ENCODE measurements around the gene ACR. TPM values are rescaled to one million over a fixed set of nuclear protein-coding genes. Genes with fewer than 3 reads are reported as not detected.

Gene ACR
- total RNA-seq, 1 donor from 2014 or later: not detected

DNA sequence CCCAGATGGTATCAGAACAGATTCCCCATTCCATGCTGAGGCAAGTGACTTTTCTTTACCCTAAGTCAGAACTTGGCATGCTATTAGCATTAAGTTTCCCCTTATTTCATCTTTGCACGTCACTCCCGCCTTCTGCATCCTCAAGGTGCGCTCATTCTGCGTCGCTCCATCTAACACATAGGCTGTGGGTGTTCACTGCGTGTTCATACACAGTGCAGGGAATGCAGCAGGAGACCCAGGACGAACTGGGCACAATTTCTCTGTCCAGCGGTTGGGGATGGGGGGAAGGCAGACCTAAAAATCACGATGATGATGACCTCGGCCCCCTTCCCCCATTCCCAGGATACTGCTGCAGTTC lies 19.7 kb upstream of the ACR start:
- H3K27me3 Mint-ChIP-seq (ENCODE audit: low read depth, unreplicated experiment): peaks cover 60% of the 10 kb centered on the region
- H3K9ac ChIP-seq (ENCODE audit: low read length): no peak overlapping the region
- peaks cover 4% of the 10 kb centered on the region for H4K20me1 ChIP-seq (ENCODE audit: insufficient read depth, low read length)
- H3K4me1 Mint-ChIP-seq (ENCODE audit: low read depth, unreplicated experiment): no peaks in the 10 kb centered on the region
- H3K27ac Mint-ChIP-seq (ENCODE audit: unreplicated experiment): no peak overlapping the region
- no peaks in the 10 kb centered on the region for H3K79me2 ChIP-seq (ENCODE audit: insufficient read depth, low read length)
- peaks cover 8% of the 10 kb centered on the region for H3K9me3 Mint-ChIP-seq (ENCODE audit: unreplicated experiment)
- H3K36me3 Mint-ChIP-seq (ENCODE audit: low read depth, unreplicated experiment): peaks cover 37% of the 10 kb centered on the region
- H3K36me3 ChIP-seq (ENCODE audit: insufficient read depth, low read length): no peaks in the 10 kb centered on the region
- H3K9me3 ChIP-seq (ENCODE audit: insufficient read depth, low read depth, low read length): no peaks in the 10 kb centered on the region
- no peak overlapping the region for H3K4me3 Mint-ChIP-seq (ENCODE audit: unreplicated experiment)
- TF ChIP-seq, protein P1, sequence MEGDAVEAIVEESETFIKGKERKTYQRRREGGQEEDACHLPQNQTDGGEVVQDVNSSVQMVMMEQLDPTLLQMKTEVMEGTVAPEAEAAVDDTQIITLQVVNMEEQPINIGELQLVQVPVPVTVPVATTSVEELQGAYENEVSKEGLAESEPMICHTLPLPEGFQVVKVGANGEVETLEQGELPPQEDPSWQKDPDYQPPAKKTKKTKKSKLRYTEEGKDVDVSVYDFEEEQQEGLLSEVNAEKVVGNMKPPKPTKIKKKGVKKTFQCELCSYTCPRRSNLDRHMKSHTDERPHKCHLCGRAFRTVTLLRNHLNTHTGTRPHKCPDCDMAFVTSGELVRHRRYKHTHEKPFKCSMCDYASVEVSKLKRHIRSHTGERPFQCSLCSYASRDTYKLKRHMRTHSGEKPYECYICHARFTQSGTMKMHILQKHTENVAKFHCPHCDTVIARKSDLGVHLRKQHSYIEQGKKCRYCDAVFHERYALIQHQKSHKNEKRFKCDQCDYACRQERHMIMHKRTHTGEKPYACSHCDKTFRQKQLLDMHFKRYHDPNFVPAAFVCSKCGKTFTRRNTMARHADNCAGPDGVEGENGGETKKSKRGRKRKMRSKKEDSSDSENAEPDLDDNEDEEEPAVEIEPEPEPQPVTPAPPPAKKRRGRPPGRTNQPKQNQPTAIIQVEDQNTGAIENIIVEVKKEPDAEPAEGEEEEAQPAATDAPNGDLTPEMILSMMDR (IDR thresholded peaks at IDR 0.05; ENCODE audit: insufficient read depth, low read depth, low read length): no peak
- no peak for TF ChIP-seq EZH2 (IDR thresholded peaks at IDR 0.05; ENCODE audit: insufficient read depth, low read length)
- H3K27me3 ChIP-seq (ENCODE audit: insufficient read depth, low read length): no peaks in the 10 kb centered on the region
- no peak overlapping the region for H3K4me3 ChIP-seq (ENCODE audit: insufficient read depth, low read depth, low read length)
- no peak for DNase-seq (ENCODE audit: low read depth)
- no peak overlapping the region for H3K27ac ChIP-seq (ENCODE audit: low read depth, low read length)
- H2AFZ ChIP-seq (ENCODE audit: low read depth, low read length): no peak overlapping the region
- no peak for FAIRE-seq
- no peak overlapping the region for H3K4me2 ChIP-seq (ENCODE audit: low read length)
- no peaks in the 10 kb centered on the region for H3K4me1 ChIP-seq (ENCODE audit: insufficient read depth, low read length)

DNA sequence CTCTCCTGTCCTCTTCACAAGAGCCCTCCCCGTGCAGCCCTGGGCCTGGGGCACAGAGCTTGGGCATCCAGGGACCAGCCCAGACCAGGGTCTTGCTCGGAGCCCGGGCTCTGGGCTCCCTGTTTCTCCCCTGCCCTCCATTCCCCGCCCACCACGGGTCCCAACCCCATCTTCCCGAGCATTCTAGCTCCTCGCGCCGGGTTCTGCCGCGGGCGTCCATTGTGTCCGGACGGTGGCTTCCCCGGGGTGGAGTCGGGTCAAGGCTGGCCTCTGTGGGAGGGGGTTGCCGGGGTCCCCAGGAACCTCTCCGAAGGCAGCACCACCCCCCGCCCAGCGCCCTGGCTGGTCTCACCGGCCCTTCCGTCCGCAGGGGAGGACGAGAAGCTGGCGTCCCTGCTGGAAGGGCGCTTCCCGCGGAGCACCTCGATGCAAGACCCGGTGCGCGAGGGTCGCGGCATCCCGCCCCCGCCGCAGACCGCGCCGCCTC lies 18.1 kb upstream of the ACR start:
- FAIRE-seq (no peak), DNase-seq (ENCODE audit: low read depth) (no peak)
- Histone ChIP-seq H3K27me3 (ENCODE audit: insufficient read depth, low read length) (no peaks in the 10 kb centered on the region), H3K79me2 (ENCODE audit: insufficient read depth, low read length) (no peaks in the 10 kb centered on the region), H3K9ac (ENCODE audit: low read length) (no peak overlapping the region), H2AFZ (ENCODE audit: low read depth, low read length) (no peak overlapping the region), H3K27ac (ENCODE audit: low read depth, low read length) (no peak overlapping the region), H3K36me3 (ENCODE audit: insufficient read depth, low read length) (no peaks in the 10 kb centered on the region), H3K4me1 (ENCODE audit: insufficient read depth, low read length) (no peaks in the 10 kb centered on the region), H3K9me3 (ENCODE audit: insufficient read depth, low read depth, low read length) (no peaks in the 10 kb centered on the region), H3K4me2 (ENCODE audit: low read length) (no peak overlapping the region), H4K20me1 (ENCODE audit: insufficient read depth, low read length) (no peaks in the 10 kb centered on the region), H3K4me3 (ENCODE audit: insufficient read depth, low read depth, low read length) (no peak overlapping the region)
- Mint-ChIP-seq H3K27me3 (ENCODE audit: low read depth, unreplicated experiment) (peaks cover 57% of the 10 kb centered on the region), H3K27ac (ENCODE audit: unreplicated experiment) (no peak overlapping the region), H3K4me3 (ENCODE audit: unreplicated experiment) (no peak overlapping the region), H3K4me1 (ENCODE audit: low read depth, unreplicated experiment) (peaks cover 5% of the 10 kb centered on the region), H3K9me3 (ENCODE audit: unreplicated experiment) (peaks cover 8% of the 10 kb centered on the region), H3K36me3 (ENCODE audit: low read depth, unreplicated experiment) (peaks cover 40% of the 10 kb centered on the region)
- TF ChIP-seq, protein P1 (IDR thresholded peaks at IDR 0.05; ENCODE audit: insufficient read depth, low read depth, low read length): no peak
- no peak for TF ChIP-seq EZH2 (IDR thresholded peaks at IDR 0.05; ENCODE audit: insufficient read depth, low read length)

GRCh38 chr22:50720301-50721256 lies 17.4 kb upstream of the ACR start:
- no peaks in the 10 kb centered on the region for H3K4me1 ChIP-seq (ENCODE audit: insufficient read depth, low read length)
- peaks cover 44% of the 10 kb centered on the region for H3K36me3 Mint-ChIP-seq (ENCODE audit: low read depth, unreplicated experiment)
- H3K27me3 Mint-ChIP-seq (ENCODE audit: low read depth, unreplicated experiment): peaks cover 54% of the 10 kb centered on the region
- H2AFZ ChIP-seq (ENCODE audit: low read depth, low read length): no peak overlapping the region
- no peak overlapping the region for H3K9ac ChIP-seq (ENCODE audit: low read length)
- FAIRE-seq (no peak), DNase-seq (ENCODE audit: low read depth) (no peak)
- H3K9me3 Mint-ChIP-seq (ENCODE audit: unreplicated experiment): peaks cover 8% of the 10 kb centered on the region
- peaks cover 4% of the 10 kb centered on the region for H4K20me1 ChIP-seq (ENCODE audit: insufficient read depth, low read length)
- no peak overlapping the region for H3K27ac ChIP-seq (ENCODE audit: low read depth, low read length)
- peak; percentile 64 for TF ChIP-seq EZH2 (IDR thresholded peaks at IDR 0.05; ENCODE audit: insufficient read depth, low read length)
- TF ChIP-seq, protein P1 (IDR thresholded peaks at IDR 0.05; ENCODE audit: insufficient read depth, low read depth, low read length): no peak
- H3K4me1 Mint-ChIP-seq (ENCODE audit: low read depth, unreplicated experiment): peaks cover 5% of the 10 kb centered on the region
- no peak overlapping the region for H3K27ac Mint-ChIP-seq (ENCODE audit: unreplicated experiment)
- H3K27me3 ChIP-seq (ENCODE audit: insufficient read depth, low read length): no peaks in the 10 kb centered on the region
- H3K4me3 Mint-ChIP-seq (ENCODE audit: unreplicated experiment): no peak overlapping the region
- H3K4me2 ChIP-seq (ENCODE audit: low read length): peak overlapping the region; percentile 19
- no peaks in the 10 kb centered on the region for H3K36me3 ChIP-seq (ENCODE audit: insufficient read depth, low read length)
- H3K79me2 ChIP-seq (ENCODE audit: insufficient read depth, low read length): no peaks in the 10 kb centered on the region
- H3K9me3 ChIP-seq (ENCODE audit: insufficient read depth, low read depth, low read length): no peaks in the 10 kb centered on the region
- no peak overlapping the region for H3K4me3 ChIP-seq (ENCODE audit: insufficient read depth, low read depth, low read length)
